AG10803 (cell line): Measurements from ENCODE around the gene ZDHHC9.

ENCODE experiments used
- DNase-seq: peaks from one replicate; pipeline ENCODE4 v3.0.0; 2010; ENCODE audit warnings: low read depth
- H3K4me3 ChIP-seq: 2 replicates; pipeline ENCODE4 v1.5.1; 2011; ENCODE audit warnings: mild to moderate bottlenecking, low read length, control low read depth
- TF ChIP-seq, protein P1 (sequence below): conservative IDR thresholded peaks from 2 replicates; pipeline ENCODE4 v1.5.1; 2011; ENCODE audit warnings: mild to moderate bottlenecking, low read length, control low read depth, inconsistent platforms

The ZDHHC9 gene

DNA sequence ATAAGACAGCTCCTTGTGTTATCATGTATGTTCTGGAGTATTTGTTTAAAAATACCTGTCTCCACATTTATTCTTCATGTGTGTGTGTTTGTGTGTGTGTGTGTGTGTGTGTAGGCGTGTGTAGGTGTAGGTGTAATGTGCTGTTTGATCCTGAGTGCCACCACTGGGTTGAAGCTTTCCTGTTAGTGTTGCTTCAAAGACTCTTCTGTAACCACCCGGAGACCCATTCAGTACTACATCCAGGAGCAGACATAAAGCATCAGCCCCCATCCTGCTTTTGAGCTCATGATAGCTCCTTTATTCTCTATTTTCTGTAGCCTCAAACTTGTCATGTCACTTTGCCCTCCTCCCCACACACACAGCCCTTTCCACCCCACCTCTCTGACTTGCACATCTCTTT lies 3.0 kb upstream of the ZDHHC9 start:
- no peak for DNase-seq
- TF ChIP-seq, protein P1, sequence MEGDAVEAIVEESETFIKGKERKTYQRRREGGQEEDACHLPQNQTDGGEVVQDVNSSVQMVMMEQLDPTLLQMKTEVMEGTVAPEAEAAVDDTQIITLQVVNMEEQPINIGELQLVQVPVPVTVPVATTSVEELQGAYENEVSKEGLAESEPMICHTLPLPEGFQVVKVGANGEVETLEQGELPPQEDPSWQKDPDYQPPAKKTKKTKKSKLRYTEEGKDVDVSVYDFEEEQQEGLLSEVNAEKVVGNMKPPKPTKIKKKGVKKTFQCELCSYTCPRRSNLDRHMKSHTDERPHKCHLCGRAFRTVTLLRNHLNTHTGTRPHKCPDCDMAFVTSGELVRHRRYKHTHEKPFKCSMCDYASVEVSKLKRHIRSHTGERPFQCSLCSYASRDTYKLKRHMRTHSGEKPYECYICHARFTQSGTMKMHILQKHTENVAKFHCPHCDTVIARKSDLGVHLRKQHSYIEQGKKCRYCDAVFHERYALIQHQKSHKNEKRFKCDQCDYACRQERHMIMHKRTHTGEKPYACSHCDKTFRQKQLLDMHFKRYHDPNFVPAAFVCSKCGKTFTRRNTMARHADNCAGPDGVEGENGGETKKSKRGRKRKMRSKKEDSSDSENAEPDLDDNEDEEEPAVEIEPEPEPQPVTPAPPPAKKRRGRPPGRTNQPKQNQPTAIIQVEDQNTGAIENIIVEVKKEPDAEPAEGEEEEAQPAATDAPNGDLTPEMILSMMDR, result no peak
- no peak overlapping the region for H3K4me3 ChIP-seq

DNA sequence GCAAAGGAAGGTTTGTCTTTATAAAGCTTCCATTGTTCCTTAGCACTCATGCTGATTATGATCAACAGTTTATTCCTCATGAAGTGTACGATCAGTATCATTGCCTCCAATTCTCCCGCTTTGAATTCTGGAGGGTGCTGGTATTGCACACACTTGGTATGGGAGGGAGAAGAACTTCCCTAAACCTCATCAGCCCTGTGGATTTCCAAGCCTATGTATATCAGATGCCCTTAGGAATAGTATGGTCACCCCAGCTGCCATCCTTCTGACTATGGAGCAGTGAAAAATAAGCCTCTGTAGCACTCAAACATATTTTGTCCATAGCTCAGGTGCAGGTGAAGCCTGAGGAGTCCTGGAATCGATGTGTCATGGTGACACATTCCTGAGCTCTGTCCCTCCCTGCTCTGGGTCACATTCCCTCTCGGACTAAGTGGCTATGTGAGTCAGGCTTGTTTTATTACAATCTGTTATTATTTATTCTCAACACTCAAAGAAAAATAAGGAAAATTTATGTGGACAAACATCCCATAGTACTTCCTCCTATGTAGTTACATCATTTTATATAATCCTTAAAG lies 2.0 kb upstream of the ZDHHC9 start:
- H3K4me3 ChIP-seq, result no peak overlapping the region
- no peak for DNase-seq
- TF ChIP-seq, protein P1, result no peak

DNA sequence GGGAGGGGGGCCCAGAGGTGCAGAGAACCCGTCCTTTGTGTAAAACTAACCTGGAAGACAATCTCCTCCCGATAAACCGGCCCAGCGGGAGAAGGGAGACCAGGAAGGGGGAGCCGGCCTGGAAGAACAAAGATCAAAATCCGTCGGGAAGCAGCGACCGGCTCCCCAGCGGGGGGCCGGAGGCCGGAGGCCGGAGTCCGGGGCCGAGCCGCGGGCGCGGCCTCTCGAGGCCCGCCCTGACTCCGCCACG lies 552 bp downstream of the ZDHHC9 start:
- H3K4me3 ChIP-seq, result peak overlapping the region; percentile 74
- DNase-seq, result no peak
- TF ChIP-seq, protein P1, result no peak

GRCh38 chrX:129842510-129843208 lies 1.0 kb downstream of the ZDHHC9 start:
- TF ChIP-seq, protein P1, result no peak
- peak overlapping the region; percentile 74 for H3K4me3 ChIP-seq
- DNase-seq, result peak; percentile 59

- no peak for DNase-seq
- TF ChIP-seq, protein P1, result no peak; the same call in 1 of the 2 replicates
- no peak overlapping the region for H3K4me3 ChIP-seq
Measured at GRCh38 chrX:129840344-129840743, 3.3 kb downstream of the ZDHHC9 start.

DNA sequence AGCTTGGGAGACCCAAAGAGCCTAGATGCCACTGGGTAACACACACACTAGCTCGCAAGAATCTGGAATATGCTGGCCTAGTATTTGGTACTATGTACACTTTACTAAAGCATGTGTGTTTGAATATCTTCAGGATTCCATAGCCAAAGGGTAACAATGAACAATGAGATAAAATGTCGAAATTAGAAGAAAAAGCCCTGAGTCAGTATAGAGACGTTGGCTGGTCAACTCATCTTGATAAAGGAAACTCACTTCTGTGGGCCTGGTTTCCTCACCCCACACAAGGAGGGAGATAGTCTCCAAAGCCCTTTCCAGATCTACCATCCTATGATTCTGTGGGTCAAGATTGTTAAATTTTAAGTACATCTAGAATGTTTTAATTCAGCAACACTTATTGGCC lies 6.9 kb downstream of the ZDHHC9 start:
- TF ChIP-seq, protein P1, result no peak
- DNase-seq, result no peak
- no peak overlapping the region for H3K4me3 ChIP-seq
